Measurements from ENCODE around the gene LAMTOR2.

GRCh38 chr1:156054500-156055280, at the start of gene LAMTOR2:
- TF ChIP-seq, protein P1, sequence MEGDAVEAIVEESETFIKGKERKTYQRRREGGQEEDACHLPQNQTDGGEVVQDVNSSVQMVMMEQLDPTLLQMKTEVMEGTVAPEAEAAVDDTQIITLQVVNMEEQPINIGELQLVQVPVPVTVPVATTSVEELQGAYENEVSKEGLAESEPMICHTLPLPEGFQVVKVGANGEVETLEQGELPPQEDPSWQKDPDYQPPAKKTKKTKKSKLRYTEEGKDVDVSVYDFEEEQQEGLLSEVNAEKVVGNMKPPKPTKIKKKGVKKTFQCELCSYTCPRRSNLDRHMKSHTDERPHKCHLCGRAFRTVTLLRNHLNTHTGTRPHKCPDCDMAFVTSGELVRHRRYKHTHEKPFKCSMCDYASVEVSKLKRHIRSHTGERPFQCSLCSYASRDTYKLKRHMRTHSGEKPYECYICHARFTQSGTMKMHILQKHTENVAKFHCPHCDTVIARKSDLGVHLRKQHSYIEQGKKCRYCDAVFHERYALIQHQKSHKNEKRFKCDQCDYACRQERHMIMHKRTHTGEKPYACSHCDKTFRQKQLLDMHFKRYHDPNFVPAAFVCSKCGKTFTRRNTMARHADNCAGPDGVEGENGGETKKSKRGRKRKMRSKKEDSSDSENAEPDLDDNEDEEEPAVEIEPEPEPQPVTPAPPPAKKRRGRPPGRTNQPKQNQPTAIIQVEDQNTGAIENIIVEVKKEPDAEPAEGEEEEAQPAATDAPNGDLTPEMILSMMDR (IDR thresholded peaks at IDR 0.05) = no peak
- TF ChIP-seq EZH2phosphoT487 (IDR thresholded peaks at IDR 0.05) = no peak

Data from neural progenitor cell (in vitro differentiated cells).